Esophagus muscularis mucosa (tissue), 3 donors: ENCODE results near the gene HOXD11.

Experiments used
- POLR2A ChIP-seq: fragments of 450-650 bp; IDR thresholded peaks from one replicate; pipeline ENCODE4 v1.6.1; 2017; ENCODE audit warnings: antibody characterized with exemption, moderate library complexity, mild to moderate bottlenecking, low read depth
- TF ChIP-seq, protein P1 (sequence below), 3 experiments: fragments of 200-600 bp in 2 of 3; fragments of 450-650 bp in 1 of 3; sonication (generic) in 2 of 3; IDR thresholded peaks; one replicate each; pipeline ENCODE4 v1.5.1; 2017 to 2019; ENCODE audit warnings: antibody characterized with exemption in 3 of 3, mild to moderate bottlenecking in 2 of 3, moderate library complexity in 1 of 3

- TF ChIP-seq POLR2A: no peak
- TF ChIP-seq, protein P1, sequence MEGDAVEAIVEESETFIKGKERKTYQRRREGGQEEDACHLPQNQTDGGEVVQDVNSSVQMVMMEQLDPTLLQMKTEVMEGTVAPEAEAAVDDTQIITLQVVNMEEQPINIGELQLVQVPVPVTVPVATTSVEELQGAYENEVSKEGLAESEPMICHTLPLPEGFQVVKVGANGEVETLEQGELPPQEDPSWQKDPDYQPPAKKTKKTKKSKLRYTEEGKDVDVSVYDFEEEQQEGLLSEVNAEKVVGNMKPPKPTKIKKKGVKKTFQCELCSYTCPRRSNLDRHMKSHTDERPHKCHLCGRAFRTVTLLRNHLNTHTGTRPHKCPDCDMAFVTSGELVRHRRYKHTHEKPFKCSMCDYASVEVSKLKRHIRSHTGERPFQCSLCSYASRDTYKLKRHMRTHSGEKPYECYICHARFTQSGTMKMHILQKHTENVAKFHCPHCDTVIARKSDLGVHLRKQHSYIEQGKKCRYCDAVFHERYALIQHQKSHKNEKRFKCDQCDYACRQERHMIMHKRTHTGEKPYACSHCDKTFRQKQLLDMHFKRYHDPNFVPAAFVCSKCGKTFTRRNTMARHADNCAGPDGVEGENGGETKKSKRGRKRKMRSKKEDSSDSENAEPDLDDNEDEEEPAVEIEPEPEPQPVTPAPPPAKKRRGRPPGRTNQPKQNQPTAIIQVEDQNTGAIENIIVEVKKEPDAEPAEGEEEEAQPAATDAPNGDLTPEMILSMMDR (IDR thresholded peaks at IDR 0.05): no peak
Observed at GRCh38 chr2:176133389-176133788, 26.3 kb downstream of the HOXD11 start.
